Left lobe of liver (tissue), 2 donors: ENCODE results near the gene SLC6A12. TPM values are rescaled to one million over a fixed set of nuclear protein-coding genes. Genes with fewer than 3 reads are reported as not detected.

Experiments used
- ATAC-seq: fragments of 200-7000 bp; cut with Tn5 transposase; one replicate; pipeline ENCODE4 v1.9.1; 2020; ENCODE audit warnings: mild to moderate bottlenecking, moderate library complexity
- DNase-seq: peaks from one replicate; pipeline ENCODE4 v3.0.0-alpha.2; 2020; ENCODE audit warnings: low spot score
- total RNA-seq: library from RNA; stranded (reverse); gene quantifications from one replicate; pipeline ENCODE4 v1.2.1, GENCODE V29; 2021
- donor health status: DM: no; HTN: no; CAD: no; lungs with moderate emphysema.
- donor health status: DM: no; HTN: yes; CAD: no.

SLC6A12 gene
- 72.6 TPM for total RNA-seq

DNA sequence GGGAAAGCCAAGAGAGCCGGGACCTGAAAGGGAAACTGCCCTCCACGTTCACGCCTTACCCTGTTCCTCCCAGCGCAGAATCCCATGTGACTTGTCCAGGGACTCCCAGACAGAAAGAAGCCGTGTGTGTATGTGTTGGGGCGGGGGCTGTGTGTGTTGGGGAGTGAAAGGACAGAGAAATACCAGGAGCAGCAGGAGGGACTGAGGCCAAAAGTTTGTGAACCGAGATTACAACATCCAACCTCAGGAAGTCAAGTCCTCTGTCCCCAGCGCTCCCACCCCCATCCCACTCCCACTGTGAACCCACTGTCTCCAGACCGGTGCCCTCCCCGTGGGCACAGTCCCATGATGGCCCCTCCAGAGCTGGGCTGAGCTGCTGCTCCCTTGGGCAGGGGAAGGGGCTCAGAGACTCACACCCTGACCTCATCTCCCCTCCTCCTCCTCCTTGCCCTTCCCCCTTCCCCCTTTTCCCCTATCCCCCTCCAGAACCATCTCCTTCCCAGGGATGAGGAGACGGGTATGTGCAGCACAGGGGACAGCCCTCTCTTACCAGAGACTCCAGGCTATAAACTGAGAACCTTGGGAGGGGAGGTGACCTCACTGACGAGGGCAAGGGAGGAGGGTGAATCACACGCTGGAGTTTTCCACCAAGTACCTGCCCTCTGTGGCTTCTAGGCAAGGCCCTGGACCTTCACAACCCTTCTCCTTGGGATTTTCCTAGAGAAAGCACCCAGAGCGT is at the start of gene SLC6A12:
Gene SLC6A12, minus strand, starts transcription at position 155 of the 739 bp plus-strand sequence. CDS start 4,171 bp downstream, outside the sequence.
- DNase-seq (peak; percentile 78), ATAC-seq (peak; percentile 39)

GRCh38 chr12:263574-263973 is 49.6 kb upstream of the SLC6A12 start:
- DNase-seq (no peak), ATAC-seq (no peak)

- DNase-seq (no peak), ATAC-seq (no peak)
These were observed 48.9 kb upstream of the SLC6A12 start, which contains the start of gene SLC6A13 for GRCh38 chr12:262817-263216. TSS of gene SLC6A13 (minus strand) at chr12:262836. CDS start at chr12:260052, 2,784 bp downstream.

- ATAC-seq (no peak), DNase-seq (no peak)
These were observed 48.2 kb upstream of the SLC6A12 start for GRCh38 chr12:262113-262512.

DNA sequence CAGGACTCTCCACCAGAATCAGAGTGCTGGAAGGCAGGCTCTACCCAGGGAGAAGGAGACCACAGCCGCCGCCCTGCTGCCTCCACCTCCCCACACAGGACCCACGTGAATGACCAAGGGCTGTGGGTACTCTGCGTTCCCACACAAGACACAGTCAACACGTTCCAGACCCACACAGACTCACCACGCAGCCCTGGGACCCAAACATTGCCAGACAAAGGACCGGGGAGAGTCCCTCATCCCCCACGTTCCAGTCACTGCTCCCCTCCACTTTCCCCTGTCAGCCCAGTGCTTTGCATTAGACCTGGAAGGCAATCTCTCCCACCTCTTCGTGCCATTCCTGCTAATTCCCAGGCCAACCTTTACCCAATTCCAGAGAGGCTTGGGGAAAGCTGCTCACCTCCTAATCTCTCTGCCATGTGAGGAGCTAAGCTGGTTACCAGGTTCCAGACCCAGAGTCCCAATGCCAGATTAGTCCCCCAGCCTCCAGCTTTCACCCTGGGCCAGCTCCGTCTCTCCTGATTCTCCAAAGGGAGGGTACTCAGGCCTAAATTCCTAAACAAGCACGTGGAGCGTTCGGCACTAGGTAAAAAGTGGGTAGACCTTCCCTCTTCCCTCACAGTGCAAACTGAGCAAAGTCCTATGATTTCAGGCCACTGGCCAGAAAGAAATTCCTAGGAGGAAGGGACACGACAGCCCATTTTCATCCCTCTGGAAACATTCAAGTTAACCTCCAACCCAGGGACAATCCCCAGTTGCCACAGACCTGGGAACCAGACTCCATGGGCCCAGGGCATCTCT is 43.8 kb upstream of the SLC6A12 start:
- DNase-seq (no peak), ATAC-seq (peak; percentile 82)

DNA sequence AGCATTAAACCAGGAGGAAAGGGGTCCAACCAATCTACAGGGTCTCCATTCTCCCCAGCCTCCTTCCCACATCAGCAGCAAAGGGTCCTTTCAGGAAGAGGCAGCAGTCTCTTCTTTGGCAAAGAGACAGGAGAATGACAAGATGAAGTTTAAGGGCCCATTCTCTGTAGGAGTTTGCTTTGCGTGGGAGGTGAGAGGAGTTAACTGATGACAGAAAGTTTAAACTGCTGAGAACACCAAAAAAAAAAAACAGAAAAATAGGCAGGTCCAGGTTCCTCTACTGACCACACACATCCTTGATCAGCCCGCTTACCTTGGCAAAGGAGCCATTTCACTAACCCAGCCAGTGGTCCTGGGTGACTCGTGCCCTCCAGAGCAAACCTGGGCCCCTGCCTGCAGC is 43.0 kb upstream of the SLC6A12 start:
- ATAC-seq = no peak
- no peak for DNase-seq

DNA sequence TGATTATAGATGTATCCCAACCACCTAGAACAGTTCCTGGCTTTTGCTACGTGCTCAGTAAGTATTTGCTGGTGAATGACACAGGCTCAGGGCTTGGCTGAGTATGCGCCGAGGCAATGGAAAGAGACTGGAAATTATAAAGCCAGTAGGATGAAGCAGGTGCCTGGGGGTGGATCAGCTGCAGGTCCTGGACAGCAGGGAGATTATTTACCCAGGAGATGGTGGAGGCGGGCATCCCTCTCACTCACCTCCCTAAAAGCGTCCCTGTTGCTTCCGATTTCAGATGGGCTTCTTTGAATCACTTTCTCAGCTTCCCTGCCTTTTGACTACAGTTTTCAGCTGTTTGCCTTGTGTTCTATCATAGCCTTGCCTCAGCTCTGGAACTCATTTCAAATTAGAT is 42.3 kb upstream of the SLC6A12 start:
- no peak for DNase-seq
- ATAC-seq = no peak

- no peak for DNase-seq
- ATAC-seq = no peak
These were observed 41.0 kb upstream of the SLC6A12 start for GRCh38 chr12:254912-255311.

- no peak for ATAC-seq
- no peak for DNase-seq
These were observed 40.1 kb upstream of the SLC6A12 start for GRCh38 chr12:254039-254438.

- DNase-seq = no peak
- ATAC-seq = no peak
These were observed 39.3 kb upstream of the SLC6A12 start for GRCh38 chr12:253116-253831.

DNA sequence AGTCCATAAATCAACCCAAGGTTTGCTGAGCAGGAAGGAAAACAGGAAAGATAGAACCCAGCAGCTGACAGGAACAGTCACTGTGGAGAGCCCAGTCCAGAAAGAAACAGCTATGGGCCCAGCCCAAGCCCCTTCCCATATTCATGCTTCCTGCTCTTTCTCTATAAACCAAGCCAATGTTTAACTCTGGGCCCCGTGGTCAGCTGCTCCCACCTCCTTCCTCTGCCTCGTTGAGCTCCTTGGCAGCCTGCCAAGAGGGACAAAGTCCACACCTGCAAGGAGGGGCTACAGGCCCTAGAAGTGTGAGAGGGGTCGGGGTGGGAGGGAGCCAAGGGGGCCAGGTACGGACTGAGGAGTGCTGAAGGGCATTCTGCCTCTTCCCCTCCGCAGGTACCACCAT is 38.7 kb upstream of the SLC6A12 start:
- DNase-seq = no peak
- ATAC-seq = no peak

DNA sequence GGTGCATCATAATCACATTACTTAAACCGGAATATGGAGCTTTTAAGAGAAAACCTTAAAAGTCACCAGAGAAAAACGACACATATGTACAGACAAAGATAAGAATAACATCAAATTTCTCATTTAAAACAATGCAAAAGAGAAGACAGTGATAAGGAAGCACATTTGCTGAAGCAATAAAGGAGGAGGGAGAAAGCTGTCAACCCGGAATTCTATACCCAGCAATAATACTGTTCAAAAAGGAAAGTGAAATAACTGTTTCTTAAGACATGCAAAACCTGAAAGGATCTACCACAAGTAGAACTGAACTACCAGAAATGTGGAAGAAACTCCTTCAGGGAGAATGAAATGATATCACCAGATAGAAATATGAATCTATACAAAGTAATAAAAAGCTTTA is 33.3 kb upstream of the SLC6A12 start:
- no peak for DNase-seq
- ATAC-seq = no peak

DNA sequence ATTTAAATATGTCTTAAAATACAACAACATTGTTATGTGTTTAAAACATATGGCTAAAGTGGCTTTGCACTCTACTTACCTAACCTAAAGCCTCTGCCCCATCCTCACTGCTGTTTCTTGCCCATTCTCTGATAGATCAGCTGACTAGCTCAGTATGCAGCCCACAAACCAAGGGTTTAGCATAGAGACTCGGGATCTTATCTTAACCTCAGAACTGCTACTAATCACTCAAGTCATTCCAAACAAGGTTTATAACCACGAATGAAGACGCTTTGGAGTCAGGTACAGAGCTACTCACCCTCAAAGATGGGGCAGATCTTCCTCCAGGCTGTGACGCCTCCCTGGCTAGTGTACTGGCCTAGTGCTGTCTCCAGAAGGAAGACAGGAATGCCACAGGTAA is 29.4 kb upstream of the SLC6A12 start:
- no peak for ATAC-seq
- no peak for DNase-seq

DNA sequence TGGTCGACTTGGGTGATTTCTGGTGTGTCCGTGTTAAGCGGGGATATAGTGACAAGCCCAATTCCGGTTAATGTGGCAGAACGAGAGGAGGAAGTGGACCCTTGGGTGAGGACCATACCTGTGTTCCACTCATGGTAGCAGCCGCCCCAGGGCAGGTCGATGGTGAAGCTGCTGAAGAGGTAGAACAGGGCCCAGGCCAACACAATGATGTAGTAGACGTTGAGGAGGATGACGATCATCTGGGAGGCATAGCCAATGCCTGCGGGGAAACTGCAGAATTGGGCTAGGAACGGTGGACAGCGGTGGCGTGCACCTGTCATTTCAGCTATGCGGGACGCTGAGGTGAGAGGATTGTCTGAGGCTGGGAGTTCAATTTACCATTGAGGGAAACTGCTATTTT is 28.5 kb upstream of the SLC6A12 start:
- ATAC-seq = no peak
- DNase-seq = no peak

DNA sequence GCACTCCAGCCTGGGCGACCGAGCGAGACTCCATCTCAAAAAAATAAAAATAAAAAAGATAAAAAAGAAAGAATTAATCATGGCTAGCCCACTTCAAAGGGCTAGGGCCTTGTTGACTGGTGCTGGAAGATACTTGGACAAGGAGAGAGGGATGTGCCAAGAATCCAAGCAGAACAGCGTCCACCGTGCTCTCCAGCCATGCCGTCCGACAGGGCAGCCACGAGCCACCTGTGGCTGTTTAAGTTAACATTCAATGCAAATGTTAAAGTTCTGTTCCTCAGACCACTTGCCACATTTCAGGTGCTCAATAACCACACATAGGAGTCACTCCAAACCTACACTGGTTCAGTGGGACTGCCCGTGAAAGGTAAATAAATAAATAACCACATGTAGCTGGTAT is 27.3 kb upstream of the SLC6A12 start:
- ATAC-seq (no peak), DNase-seq (peak; percentile 1)

- no peak for ATAC-seq
- DNase-seq = no peak
These were observed 26.6 kb upstream of the SLC6A12 start for GRCh38 chr12:240566-240965.

DNA sequence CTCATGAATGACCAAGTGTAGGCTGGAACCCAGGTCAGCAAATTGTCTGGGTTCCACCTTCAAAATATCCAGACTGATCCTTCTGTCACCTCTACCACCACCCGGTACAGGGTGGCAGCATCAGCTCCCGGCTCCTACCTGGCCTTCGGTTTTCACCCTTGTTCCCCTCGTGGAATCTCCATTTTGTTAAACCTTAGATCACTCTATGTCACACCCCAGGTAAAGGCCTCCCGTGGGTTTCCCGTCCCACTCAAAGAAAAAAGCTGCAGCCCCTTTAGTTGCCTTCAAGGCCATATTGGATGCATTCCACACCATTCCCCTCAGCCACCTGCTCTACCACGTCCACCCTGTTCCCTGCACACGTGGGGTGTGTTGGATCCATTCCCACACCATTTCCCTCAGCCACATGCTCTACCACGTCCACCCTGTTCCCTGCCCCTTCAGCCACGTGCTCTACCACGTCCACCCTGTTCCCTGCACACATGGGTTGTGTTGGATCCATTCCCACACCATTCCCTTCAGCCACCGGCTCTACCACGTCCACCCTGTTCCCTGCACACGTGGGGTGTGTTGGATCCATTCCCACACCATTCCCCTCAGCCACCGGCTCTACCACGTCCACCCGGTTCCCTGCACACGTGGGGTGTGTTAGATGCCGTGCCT is 24.9 kb upstream of the SLC6A12 start:
- ATAC-seq = no peak

DNA sequence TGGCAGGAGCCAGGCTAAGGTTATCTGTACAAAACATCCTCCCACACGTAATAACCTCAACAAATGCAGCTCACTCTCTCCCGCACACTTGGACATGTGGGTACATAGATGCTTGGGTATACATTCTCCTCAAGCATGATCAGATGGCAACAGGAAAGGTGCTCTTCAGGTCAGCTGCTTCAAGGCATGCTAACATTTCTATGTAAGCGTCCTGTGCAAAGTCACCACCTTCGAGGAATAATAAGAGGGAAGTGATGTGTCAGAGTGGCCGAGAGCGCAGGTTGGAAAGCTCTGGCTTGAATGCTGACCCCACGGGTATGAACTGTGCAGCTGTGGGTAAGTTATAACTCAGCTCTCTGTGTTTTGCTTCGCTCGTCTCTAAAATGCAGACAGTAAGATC is 24.2 kb upstream of the SLC6A12 start:
- ATAC-seq = no peak
- peak; percentile 34 for DNase-seq

More for the DNA sequence above, 24.9 kb upstream of the SLC6A12 start:
- peak; percentile 22 for DNase-seq

DNA sequence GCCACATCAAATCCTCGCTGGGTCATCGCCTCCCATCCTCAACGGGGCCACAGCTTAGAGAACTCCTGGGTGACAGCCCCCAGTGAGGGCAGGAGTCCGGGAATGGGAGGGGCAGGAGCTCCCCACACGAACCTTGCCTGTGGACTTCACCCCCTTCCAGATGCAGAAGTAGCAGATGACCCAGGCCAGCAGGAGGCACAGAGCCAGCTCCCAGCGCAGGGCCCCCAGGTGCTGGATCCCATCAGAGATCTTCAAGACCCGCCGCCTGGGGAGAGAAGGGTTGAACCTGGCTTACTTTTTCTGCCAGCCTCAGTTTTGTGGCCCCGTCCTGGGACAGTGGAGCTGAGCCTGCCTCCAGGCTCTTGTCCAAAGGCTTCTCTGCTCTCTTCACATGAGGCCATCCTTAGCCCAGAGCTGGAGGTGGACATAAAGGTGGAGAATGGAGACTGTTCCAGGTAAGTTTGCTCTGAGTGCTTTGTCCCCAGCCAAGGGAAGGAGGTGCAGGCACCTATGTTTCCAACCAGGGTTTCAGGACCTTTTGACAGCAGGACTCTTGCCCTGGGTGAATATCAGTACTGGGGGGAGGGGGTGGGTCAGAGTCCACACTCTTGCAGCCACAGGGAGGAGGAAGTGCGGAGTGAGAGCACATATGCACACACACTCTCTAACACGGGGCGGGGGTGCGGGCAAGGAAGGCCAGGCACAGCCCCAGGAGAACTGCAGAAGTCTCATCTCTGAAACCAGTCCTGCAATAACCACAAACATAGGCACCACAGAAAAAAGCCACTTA is 23.3 kb upstream of the SLC6A12 start:
- peak; percentile 81 for ATAC-seq
- peak; percentile 91 for DNase-seq

DNA sequence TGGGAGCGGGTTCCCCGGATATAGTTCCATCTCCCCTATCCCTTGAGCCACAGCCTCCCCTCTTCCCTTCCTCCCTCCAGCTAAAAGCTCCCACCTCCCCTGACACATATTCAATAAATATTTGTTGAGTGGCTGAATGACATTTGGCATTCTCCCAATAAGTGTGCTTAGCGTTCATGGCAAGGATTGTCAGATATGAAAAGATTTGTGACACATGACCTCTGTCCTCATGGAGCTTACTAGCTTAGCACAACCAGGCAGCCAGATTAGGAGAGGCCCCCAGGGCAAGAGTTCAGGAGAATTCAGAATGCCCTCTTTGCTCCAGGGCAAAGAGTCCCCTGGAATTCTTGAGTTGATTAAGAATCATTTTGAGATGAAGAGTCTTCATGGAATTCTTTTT is 22.5 kb upstream of the SLC6A12 start:
- peak; percentile 55 for DNase-seq

More for the DNA sequence above, 22.5 kb upstream of the SLC6A12 start:
- peak; percentile 49 for ATAC-seq
